Colon (tissue), 2 donors: ENCODE results near the gene LMOD3.

ENCODE experiments used
- FAIRE-seq: peaks from 2 replicates; lab custom pipeline; 2012; peaks lifted over from hg19 to GRCh38; lab: Jason Lieb, UNC
- donor health status: control.
- donor health status: control.

Gene LMOD3

GRCh38 chr3:69121950-69122349 is 445 bp downstream of the LMOD3 start:
- no peak for FAIRE-seq

- FAIRE-seq, result no peak
Measured at GRCh38 chr3:69121513-69121912, 882 bp downstream of the LMOD3 start.

- FAIRE-seq, result no peak
Measured at GRCh38 chr3:69120879-69121464, 1.4 kb downstream of the LMOD3 start.

DNA sequence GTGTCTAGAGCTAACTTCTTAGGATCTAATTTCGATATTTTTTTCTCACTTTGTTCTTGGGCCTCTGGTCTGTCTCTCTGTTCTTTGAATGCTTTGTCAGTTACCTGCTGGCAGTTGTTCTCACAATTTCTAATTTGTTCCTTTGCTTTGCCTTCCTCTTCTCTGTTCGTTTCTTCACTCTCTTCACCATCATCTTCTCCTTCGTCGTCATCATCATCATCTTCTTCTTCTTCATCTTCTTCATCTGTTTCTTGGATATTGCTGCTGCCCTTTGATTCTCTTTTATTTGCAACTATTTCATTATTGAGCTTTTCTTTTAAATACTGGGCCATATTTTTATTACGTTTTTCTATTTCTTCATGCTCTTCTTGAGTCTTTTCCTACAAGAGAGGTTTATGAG is 2.7 kb downstream of the LMOD3 start:
- no peak for FAIRE-seq

DNA sequence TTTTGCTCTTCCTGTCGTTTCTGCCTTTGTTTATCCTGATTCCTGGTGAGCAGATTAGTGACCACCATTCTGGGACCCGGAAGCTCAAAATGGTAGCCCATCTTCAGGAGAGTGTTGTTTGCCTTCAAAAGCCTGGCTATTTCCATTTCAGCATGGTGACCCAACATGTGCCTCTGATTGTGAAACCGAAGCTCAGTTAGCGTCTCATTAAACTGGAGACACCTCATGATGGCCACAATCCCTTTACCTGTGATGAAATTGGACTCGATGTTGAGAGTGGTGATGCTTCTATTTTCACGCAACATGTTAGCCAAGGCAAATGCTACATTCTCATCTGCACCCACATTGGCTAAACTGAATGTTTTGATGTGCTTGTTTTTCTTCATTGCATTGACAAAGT is 3.3 kb downstream of the LMOD3 start:
- no peak for FAIRE-seq

- FAIRE-seq, result no peak
Measured at GRCh38 chr3:69118555-69118954, 3.8 kb downstream of the LMOD3 start.

- no peak for FAIRE-seq
Measured at GRCh38 chr3:69116897-69117296, 5.5 kb downstream of the LMOD3 start.

- no peak for FAIRE-seq
Measured at GRCh38 chr3:69116162-69116561, 6.2 kb downstream of the LMOD3 start.

- no peak for FAIRE-seq
Measured at GRCh38 chr3:69115731-69116130, 6.7 kb downstream of the LMOD3 start.

DNA sequence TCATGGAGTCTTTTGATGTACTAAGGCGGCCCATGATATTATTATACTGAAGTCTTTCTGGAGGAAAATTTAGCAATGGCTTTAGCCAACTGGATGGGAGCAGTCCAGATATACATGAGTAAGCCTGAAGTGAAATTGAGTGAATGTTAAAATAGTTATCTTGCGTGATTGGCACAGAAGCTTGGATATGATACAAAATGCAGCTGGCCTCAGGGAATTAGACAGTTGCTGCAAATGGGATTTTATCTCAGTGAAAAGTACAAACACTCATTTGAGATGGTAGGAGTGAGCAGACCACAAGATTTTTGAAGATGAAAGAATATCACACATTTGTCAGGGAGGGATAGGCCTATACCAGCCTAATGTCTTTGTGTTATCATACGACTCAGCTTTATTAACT is 8.9 kb downstream of the LMOD3 start:
- no peak for FAIRE-seq

DNA sequence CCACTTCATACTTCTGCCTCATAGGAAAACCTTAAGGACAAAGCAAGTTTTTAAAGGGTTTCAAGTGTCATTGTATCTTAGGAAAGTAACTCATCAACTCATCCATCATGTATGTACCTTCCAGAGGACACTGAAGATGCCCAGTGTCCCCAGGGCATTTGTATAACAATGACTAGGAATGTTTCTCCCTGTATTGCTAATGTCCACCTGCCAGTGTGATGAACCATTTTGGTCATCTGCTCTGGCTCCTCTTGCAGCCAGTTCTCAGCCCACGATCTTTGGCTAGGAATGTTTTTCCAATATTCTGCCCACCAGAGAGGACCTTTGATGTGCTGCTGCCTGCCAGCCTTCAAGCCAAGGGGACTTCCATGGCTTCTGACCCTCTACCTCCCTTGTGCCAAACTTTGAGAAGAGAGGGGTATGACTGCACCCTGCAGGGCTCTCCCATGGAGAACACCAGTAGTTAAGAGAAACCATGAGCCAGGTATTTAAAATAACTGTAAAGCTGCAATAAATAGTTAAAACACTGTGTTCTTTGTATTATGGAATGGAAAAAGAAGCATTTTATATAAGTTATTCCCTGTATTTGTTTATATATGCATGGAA is 11.4 kb downstream of the LMOD3 start:
- FAIRE-seq, result no peak

GRCh38 chr3:69108811-69109210 is 13.6 kb downstream of the LMOD3 start:
- FAIRE-seq, result no peak

DNA sequence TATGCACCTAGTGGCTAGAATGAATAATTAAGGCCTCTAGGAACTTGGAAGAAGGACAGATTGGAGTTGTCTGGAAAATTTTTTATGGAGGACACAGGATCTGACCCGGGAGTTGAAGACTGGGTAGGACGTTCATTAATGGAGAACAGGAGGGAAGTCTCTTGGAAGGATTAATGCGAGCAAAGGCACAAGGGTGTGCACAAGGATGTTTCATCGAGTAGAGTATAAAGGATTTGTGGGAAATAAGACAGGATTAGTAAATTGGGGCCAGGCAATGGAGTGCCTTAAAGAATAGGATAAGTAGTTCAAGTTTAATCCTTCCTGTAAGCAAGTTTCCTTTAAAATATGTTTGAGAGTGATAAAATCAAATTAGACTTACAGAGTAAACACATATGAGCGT is 14.6 kb downstream of the LMOD3 start:
- no peak for FAIRE-seq

GRCh38 chr3:69105320-69105719 is 17.1 kb downstream of the LMOD3 start:
- FAIRE-seq, result peak; percentile 5

GRCh38 chr3:69104586-69104985 is 17.8 kb downstream of the LMOD3 start:
- FAIRE-seq, result no peak

DNA sequence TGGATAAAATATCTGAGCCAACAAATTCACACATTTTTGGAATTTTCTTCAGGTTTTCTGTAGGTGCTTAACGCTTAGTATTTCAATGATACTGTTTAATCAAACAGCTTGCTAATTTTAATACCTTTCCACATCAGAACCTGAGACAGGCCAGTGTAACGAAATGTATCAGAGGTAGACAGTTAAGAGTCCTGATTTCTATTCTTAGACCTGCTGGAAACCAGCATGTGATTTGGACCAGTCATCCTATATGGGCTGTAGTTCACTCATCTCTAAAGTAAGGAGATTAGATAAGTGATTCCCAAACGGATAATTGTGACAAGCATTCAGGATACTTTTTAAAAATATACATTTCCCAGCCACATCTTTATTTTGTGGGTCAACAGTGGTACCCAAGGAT is 19.3 kb downstream of the LMOD3 start:
- FAIRE-seq, result no peak

- FAIRE-seq, result no peak
Measured at GRCh38 chr3:69102384-69102783, 20.0 kb downstream of the LMOD3 start.

- FAIRE-seq, result no peak
Measured at GRCh38 chr3:69099576-69099975, 22.8 kb downstream of the LMOD3 start.

DNA sequence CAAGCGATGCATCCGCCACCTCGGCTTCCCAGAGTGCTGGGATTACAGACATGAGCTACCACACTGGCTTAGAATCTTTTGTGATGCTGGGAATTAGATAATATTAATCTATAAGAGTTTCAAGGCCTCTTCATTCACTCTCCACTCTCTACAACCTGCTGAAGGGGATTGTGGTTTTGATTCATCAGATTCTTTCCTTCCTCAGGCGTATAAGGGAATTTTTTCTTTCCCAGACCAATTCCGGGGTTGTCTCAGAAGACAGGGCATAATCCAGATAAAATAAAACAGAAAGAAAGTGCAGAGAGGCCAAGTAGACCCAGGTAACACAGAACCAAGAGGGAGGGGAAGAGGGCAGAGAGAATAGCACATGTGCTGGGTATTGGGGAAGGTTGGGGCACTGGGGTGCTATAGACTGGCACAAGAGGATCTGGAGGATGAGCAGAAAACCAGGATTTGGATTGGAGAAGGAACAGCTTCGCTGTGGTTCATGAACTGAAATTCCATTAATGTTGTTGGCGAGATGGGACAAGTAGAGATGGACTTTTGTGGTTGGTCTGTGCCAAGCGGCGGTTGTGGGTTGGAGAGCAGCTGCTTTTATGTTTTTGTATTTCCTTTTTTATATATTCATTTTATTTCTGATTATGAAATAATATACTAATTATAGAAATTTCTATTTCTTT is 24.8 kb downstream of the LMOD3 start:
- FAIRE-seq, result no peak

DNA sequence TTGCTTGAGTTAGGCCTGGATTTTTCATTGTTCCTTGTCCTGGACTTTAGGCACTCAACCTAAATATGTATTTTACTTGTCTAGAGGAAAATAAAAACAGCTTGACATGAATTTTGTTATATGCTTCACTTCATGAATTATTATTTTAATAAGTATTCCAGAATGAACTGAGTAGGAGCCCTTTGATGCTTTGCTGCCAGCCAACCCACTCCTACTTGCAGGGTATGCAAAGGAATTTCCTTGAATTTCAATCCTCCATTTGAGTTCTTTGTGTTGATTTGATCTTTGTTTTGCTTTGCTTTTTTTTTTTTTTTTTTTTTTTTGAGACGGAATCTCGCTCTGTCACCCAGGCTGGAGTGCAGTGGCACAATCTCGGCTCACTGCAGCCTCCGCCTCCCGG is 26.1 kb downstream of the LMOD3 start:
- FAIRE-seq, result no peak

GRCh38 chr3:69095636-69096035 is 26.8 kb downstream of the LMOD3 start:
- no peak for FAIRE-seq

GRCh38 chr3:69094467-69095205 is 27.8 kb downstream of the LMOD3 start:
- no peak for FAIRE-seq

- no peak for FAIRE-seq
Measured at GRCh38 chr3:69092030-69092516, 30.3 kb downstream of the LMOD3 start.
